Activated gamma-delta T cell treated with Interleukin-2 at 50 U/mL for 16 hours (primary cell): ENCODE measurements around the gene GPX6.
"Not testable (repeated sequence)": the region's sequence is repeated elsewhere in the genome, so short reads cannot be mapped to it uniquely, and the experiment has no call there.

Source experiments
- DNase-seq: peaks from one replicate; pipeline ENCODE4 v3.0.0-alpha.2; 2020

GPX6 gene

DNA sequence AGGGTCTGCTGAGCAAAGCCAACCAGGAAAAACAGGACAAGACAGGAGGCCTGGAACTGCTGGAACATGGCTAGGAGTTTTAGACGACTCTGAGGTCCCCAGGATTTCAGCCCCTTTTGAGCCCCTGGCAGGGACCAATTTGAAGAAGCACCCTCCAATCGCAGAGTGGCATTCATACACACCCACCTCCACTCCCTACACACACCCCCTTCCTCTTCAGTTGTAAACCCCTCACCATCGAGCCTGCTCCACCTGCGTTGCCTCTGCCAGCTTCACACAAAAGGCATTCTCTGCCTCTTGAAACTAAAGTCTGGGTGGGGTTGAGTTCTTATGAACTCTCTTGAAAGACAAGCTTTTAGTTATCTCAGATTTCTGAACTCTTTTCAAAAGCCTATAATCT, at the start of gene GPX6:
Gene GPX6, minus strand, starts transcription at position 118 of the 400 bp plus-strand sequence. Its CDS starts 50 bp downstream, at position 68.
- no peak for DNase-seq

- no peak for DNase-seq
These were observed 48.0 kb upstream of the GPX6 start for GRCh38 chr6:28563430-28564095.

GRCh38 chr6:28558629-28559028, 43.0 kb upstream of the GPX6 start:
- no peak for DNase-seq

- DNase-seq, result no peak
These were observed 39.5 kb upstream of the GPX6 start for GRCh38 chr6:28555136-28555535.

DNA sequence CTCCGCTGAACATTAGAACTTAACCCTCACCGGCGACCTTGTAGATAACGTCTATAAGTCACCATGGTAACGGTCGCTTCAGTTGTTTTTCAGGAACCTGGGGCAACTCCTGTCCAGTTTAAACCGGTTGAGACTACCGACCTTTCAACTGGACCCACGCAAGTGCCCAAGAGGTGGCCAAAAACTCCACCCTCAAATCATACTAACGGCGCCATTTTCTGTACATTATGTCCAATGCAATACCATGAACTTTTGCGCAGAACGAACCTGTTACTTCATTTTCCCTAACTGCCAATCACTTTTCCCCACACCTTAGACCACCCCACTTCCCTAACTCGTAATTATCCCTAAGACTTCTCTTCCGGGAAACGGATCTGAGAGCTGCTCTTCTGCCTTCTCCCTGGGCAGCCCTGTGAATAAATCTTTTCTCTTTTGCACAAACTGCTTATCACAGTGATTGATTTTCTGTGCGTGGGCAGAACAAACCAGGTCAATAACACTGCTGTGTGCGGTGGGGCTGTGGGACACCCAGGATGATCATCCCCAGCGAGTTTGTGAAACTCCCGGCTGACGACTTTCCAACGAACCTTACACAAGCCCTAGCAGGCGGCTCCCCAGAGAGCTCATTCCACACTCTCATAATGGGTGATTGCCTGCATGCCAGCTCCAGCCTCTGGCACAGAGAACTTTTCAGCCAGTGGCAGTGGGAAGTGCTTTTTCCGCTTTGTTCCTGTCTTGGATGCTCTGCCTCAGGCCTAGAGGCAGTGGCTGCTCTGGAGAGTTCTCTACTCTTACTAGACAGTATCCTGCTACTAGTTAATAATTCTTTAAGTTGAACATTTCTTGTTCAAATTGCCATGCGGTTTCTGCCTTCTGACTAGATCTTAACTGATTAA, 38.6 kb upstream of the GPX6 start:
- no peak for DNase-seq

DNA sequence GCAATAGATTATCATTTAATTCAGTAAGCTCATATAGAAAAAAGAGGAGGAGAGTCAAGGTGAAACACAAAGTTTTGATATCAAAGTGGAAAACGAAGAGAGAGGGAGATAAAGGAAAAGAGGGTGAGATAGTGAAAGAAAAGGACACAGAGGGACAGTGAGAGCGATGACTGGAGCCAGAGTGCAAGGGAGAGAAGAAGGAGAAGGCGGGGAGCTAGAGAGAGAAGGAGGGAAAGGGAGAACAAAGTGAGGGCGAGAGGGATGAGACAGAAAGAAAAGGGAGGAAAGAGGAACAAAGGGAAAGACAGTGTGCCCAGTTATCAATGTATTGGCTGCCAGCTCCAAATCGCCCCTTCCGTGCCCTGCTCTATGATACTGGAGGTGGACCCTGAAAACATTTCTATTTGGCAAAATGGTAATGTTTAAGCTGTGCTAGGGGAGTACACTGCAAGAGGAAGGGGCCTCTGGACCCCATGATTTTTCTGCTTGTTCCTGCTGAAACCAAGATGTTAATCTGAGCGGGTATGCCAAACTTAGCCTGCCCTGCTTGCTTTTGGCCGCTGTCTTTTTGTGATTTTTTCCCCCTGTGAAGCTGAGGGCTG, 37.9 kb upstream of the GPX6 start:
- no peak for DNase-seq

DNA sequence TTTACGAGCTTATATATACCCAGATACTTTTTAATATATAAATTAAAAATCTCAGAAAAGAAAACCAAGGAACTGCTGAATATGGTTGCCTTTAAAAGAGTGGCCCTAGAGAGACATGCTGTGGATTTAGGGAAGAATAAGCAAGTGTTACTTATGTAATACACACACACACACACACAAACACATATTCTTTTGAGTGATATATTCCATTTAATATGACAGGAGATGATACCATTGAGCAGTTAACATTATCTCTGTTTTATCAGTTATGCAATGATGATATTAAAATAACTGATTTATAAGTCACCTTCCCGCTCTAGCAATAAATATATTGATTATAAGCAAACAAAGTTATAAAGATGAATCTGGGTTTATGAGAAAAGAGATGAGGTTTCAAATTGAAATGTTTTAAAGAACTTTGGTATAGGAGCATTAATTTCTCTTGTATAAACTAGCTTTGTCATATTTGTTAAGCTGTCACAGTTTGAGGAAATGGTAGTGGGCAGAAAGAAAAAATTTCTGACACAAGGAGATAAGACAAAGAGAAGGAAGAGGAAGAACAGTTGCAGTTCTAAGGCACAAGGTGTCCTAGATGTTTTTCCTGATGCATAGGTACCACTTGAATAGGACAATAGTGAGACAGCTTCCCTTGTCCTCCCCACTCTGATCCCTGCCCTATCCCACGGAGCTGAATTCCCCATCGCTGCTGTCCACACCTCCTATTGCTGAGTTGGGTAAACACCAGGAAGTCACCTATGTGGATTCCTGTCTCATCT, 36.5 kb upstream of the GPX6 start:
- DNase-seq, result no peak

DNA sequence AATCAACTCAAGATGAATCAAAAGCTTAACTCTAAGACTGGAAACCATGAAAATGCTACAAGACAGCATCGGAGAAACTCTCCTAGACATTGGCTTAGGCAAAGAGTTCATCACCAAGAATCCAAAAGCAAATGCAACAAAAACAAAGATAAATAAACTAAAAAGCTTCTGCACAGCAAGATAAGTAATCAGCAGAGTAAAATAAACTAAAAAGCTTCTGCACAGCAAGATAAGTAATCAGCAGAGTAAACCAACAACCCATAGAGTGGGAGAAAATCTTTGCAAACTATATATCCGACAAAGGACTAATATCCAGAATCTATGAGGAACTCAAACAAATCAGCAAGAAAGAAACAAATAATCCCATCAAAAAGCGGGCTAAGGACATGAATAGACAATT, 31.4 kb upstream of the GPX6 start:
- DNase-seq, result not testable (repeated sequence)

DNA sequence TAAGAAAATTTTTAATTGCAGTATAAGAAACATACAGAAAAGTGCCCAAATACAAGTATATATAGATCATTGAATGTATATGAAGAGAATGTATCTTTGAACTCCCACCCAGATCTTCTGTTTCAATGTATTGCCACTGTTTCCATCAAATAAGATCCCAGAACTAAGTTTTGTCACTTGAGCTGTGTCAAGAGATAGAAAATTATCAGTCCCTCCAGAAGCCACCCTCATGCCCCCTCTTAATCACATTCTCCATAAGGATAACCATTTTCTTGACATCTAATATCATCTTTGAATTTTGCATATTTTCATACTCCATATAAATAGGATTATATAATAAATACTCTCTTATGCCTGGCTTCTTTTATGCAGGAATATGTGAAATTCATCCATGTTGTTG, 30.4 kb upstream of the GPX6 start:
- DNase-seq, result no peak

DNA sequence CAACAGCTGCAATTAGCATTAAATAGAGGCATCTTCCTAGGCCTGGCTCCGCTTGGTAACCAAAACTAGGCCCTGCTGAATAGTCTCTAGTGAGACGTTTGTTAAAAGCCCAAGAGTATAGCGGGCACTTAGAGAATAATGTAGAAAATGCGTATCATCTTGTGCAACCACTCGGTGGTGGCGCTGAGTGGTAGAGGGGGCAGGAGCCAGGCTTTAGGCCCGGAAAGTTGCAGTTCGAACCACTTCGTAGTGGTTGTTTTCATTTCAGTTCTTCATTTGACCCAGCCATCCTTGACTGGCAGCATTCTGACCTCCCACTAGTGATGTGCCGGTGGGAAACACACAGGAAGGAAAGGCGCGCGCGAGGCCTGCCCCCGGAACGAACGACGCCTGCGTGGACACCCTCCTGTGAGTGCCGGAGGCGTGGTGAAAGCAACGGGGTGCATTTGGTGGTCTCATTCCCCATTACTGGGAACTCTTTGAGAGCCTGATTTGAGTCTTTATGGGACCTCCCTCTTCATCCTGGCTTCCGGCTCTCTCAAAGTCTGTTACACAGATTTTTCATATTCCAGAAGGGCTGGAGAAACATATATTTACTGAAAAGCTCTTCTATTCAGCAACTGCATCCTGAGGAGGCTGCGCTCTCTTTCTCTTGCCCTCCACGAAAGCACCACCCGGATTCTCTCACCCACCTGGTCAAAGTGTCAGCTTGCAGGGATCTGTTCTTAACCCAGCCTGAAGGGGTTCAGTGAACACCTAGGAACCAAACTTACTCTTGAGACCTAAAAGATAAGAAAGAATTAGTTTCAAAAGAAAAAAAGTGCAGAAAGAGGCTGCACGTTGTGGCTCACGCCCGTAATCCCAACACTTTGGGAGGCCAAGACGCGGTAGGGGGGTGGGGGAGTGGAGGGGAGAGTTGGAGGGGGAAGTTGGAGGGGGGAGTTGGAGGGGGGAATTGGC, 28.3 kb upstream of the GPX6 start:
- DNase-seq, result no peak

DNA sequence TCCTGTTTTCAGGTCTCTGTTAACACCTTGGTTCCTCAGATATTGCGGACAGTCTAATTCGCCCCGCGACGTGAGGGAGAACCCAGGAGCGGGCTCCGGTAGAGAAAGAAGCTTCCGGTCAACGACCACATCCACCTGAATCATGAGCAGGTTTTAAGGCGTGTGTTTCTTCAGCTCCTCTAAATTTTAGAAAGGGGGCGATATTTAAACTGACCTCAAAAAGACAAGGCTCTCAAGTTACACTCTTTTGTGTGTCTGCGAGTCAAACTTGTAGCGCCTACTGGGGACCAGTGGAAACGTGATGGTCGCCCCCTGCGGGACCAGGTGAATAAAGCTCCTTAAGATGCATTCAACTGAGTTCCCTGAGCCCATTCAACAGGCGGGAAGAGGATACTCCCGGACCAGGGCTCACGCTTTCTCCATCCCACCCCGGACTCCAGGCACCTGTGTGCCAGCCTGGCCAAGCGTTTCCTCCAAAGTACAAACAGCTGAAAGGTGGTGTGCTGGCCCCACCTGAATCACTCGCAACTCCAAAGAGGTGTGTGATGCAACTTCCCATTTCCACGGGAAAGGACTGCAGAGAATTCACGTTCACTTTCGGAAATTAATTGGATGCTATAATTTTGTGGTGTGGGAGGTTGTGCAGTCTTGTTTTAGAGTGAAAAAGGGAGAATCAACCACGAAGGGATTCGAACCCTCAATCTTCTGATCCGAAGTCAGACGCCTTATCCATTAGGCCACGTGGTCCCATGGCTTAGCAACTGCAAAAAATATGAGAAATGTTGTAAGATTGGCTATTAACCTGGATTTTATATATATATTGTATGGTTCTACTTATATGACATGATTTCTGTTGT, 27.1 kb upstream of the GPX6 start:
- peak; percentile 8 for DNase-seq

DNA sequence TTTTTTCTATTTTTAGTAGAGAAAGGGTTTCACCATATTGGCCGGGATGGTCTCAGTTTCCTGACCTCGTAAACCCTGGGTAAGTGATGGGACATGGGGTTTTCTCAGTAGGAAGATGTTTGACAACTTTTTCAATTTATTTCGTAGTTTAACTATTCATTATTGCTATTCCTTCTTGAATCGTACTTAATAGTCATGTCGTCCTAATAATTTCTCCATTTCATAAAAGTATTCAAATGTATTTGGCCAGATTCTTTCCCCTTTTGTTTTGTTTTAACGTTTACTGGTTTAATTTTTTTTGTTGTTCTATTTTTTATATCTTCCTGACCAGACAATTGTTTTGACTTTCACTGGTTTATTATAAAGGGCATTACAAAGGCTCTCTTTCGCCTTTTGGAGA, 26.4 kb upstream of the GPX6 start:
- DNase-seq, result no peak

DNA sequence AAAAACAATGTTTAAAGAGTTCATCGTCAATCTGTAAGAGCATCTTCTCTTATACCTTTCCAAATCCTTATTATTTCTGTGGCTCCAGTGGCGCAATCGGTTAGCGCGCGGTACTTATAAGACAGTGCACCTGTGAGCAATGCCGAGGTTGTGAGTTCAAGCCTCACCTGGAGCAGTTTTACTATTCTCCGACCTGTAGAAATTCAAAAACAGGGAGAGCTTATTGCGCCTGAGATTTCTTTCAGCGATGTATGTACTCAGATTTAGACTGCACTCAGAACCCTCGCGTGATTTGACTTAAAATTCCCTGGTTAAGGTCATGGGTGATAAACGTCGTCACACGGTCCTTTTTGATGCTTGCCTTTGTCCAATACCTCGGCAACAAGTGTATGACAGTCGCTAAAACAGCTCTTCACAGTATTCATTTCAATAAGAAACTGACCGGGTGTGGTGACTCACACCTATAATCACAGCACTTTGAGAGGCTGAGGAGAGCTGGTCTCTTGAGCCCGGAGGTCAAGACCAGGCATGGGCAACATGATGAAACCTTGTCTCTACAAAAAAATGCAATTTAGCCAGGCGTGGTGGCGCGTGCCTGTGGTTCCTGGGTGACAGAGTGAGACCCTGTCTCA, 22.0 kb upstream of the GPX6 start:
- DNase-seq, result no peak

GRCh38 chr6:28537065-28537464, 21.5 kb upstream of the GPX6 start:
- no peak for DNase-seq

- no peak for DNase-seq
These were observed 19.3 kb upstream of the GPX6 start for GRCh38 chr6:28534875-28535274.

- no peak for DNase-seq
These were observed 18.7 kb upstream of the GPX6 start for GRCh38 chr6:28534306-28534705.

DNA sequence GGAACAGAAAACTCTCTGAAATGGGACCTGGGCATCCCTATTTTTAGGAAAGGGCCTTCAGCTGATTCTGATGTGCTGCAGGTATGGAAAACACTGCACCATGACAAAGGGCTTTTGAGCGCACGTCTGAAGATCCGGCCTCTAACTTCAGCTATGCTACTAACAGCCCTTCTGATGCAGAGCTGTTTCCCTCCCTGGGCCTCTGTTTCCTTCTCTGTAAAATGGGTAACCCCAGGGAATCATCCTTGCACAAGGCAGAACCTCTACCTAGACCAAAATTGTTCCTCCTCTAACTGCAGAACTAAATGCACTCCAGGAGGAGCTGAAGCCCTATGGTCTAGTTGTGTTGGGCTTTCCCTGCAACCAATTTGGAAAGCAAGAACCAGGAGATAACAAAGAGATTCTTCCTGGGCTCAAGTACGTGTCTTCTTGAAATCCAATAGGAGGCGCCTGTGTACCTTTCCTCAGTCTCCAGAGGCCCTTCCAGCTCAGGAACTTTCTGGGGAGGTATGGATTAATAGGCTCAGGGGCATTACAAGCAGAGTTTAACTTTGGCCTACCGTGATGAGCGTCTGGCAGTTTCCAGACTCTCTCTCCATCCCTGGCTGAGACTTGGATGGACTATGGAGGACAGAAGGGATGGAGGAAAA, 16.0 kb upstream of the GPX6 start:
- no peak for DNase-seq

DNA sequence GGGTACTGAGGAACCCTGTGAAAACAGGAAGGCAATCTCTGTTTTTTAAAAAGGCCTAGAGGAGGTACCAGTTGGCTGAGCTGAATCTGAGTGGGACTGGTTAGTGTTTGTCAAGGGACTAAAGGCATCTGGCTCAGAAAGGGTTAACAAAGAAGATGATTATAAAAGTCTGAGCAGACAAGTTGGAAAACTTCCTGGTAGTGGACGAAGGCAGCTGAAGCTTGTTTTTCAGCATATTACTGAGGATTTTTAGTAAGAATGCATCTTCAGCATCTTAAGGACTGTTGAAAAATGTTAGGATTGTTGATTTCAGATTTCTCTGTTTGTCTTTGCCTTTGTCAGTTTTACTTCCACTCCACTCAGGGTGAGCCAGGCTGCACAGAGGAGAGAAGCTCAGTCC, 15.2 kb upstream of the GPX6 start:
- no peak for DNase-seq

DNA sequence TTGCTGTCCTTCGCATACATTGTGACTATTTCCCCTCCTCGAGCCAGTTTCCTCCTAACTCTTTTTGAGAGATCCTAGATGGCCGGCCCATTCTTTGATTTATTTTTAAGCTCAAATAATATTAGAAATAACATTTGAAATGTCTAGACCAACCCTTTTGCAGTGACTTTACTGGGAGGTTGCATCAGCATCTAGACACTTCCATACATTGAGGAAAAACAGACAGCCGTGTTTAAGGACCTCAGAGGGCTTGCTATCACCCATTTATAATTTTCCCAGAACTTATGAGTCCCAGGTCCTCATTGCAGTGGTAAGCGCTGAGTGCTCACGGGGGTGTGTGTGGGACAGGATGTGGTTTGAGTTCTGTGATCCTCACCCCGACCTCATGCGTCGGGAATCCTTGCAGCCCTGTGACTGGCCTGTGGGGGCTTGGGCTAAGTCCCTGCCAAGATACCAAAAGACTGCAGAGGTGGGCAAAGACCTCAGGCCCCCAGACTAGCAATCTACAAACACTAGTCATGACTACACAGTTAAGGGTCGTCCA, 10.0 kb upstream of the GPX6 start, which contains the start of gene GPX5:
Gene GPX5, plus strand, starts transcription at position 386 of the 544 bp plus-strand sequence. Its CDS starts 133 bp downstream, at position 519.
- no peak for DNase-seq
